ENCODE measurements around the gene MDC1. TPM values are rescaled to one million over a fixed set of nuclear protein-coding genes. Genes with fewer than 3 reads are reported as not detected.

The MDC1 gene
- total RNA-seq, 1 donor from 2014 or later: 25.2 TPM

DNA sequence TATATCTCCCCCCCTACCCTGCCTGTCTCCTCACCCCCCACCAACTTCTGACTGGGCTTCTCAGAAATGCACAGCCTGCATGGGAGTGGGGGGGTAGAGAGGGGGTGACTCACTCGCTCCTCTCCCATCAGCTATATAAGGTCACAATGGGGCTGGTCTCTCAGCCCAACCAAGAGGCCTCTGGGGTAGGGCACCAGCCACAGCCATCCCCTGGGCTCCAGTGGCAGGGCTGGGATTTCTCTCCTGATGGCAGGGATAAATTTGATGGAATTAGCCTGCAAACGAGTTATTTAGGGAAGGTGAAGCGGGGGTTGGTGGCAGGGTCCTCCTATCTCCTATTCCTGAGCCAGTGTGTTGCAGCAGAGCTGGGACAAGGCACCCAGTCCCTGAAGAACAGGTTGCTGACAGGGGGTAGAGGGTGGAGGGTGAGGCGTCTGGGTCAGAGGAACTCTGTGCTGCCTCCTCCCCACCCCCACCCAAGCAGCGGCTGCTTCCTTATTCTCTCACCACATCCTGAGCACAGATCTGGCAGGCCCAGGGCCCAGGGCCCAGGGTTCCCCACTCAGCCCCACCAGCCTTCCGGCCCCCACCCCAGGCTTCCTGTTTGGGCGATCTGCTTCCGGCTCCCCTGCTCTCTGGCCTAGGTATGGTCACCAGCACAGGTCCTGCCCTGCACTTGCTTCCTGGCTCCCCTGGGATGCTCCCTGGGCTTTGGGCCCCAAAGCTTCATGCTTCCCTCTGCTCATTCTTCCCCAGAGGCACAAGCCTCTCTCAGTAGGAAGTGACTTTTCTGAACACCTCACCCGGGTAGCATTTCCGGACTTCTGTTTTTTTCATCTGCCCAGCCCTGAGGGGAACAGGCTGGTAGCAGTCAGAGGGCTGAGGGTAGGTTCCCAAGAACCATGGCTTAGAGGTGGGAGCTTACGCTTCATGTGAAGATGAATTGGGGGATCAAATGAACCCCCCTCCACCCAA, 34.7 kb downstream of the MDC1 start:
- peaks cover 84% of the 10 kb centered on the region for H4K20me1 ChIP-seq (ENCODE audit: insufficient read depth, low read length)
- H3K27me3 ChIP-seq (ENCODE audit: insufficient read depth, low read length): no peaks in the 10 kb centered on the region
- Mint-ChIP-seq H3K4me3 (ENCODE audit: unreplicated experiment) (peak overlapping the region; percentile 98), H3K27me3 (ENCODE audit: low read depth, unreplicated experiment) (no peaks in the 10 kb centered on the region), H3K36me3 (ENCODE audit: low read depth, unreplicated experiment) (peaks cover 22% of the 10 kb centered on the region), H3K9me3 (ENCODE audit: unreplicated experiment) (no peaks in the 10 kb centered on the region), H3K4me1 (ENCODE audit: low read depth, unreplicated experiment) (peaks cover 23% of the 10 kb centered on the region), H3K27ac (ENCODE audit: unreplicated experiment) (peak overlapping the region; percentile 99)
- H3K79me2 ChIP-seq (ENCODE audit: insufficient read depth, low read length): peaks cover 93% of the 10 kb centered on the region
- H3K9me3 ChIP-seq (ENCODE audit: insufficient read depth, low read depth, low read length): no peaks in the 10 kb centered on the region
- peaks cover 40% of the 10 kb centered on the region for H3K4me1 ChIP-seq (ENCODE audit: insufficient read depth, low read length)
- H3K27ac ChIP-seq (ENCODE audit: low read depth, low read length): peak overlapping the region; percentile 81
- FAIRE-seq (no peak), DNase-seq (ENCODE audit: low read depth) (peak; percentile 77)
- H3K9ac ChIP-seq (ENCODE audit: low read length): peak overlapping the region; percentile 98
- no peak for TF ChIP-seq EZH2 (IDR thresholded peaks at IDR 0.05; ENCODE audit: insufficient read depth, low read length)
- TF ChIP-seq, protein P1, sequence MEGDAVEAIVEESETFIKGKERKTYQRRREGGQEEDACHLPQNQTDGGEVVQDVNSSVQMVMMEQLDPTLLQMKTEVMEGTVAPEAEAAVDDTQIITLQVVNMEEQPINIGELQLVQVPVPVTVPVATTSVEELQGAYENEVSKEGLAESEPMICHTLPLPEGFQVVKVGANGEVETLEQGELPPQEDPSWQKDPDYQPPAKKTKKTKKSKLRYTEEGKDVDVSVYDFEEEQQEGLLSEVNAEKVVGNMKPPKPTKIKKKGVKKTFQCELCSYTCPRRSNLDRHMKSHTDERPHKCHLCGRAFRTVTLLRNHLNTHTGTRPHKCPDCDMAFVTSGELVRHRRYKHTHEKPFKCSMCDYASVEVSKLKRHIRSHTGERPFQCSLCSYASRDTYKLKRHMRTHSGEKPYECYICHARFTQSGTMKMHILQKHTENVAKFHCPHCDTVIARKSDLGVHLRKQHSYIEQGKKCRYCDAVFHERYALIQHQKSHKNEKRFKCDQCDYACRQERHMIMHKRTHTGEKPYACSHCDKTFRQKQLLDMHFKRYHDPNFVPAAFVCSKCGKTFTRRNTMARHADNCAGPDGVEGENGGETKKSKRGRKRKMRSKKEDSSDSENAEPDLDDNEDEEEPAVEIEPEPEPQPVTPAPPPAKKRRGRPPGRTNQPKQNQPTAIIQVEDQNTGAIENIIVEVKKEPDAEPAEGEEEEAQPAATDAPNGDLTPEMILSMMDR (IDR thresholded peaks at IDR 0.05; ENCODE audit: insufficient read depth, low read depth, low read length): no peak
- peak overlapping the region; percentile 100 for H3K4me2 ChIP-seq (ENCODE audit: low read length)
- H3K36me3 ChIP-seq (ENCODE audit: insufficient read depth, low read length): peaks cover 24% of the 10 kb centered on the region
- H2AFZ ChIP-seq (ENCODE audit: low read depth, low read length): no peak overlapping the region
- peak overlapping the region; percentile 87 for H3K4me3 ChIP-seq (ENCODE audit: insufficient read depth, low read depth, low read length)

DNA sequence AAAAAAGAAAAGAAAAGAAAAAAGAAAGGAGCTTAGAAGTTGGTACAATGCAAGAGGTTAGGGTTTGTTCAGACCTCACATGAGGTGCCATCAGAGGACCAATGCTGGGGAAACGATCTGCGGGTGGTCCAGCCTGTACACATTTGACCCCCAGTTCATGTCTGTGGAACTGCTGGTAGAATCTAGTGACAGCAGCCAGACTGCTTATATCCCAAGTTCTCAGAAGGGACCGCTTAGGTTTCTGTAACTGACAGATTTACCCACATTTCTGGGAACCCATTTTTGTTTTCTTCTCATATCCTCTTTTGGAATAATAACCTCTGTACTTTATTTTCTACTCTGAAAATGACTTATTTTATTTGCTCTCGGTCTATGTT, 35.3 kb downstream of the MDC1 start:
- Histone ChIP-seq H3K9me3 (ENCODE audit: insufficient read depth, low read depth, low read length) (no peaks in the 10 kb centered on the region), H3K4me2 (ENCODE audit: low read length) (peak overlapping the region; percentile 100), H3K9ac (ENCODE audit: low read length) (peak overlapping the region; percentile 98), H3K36me3 (ENCODE audit: insufficient read depth, low read length) (peaks cover 26% of the 10 kb centered on the region), H3K4me3 (ENCODE audit: insufficient read depth, low read depth, low read length) (peak overlapping the region; percentile 87), H3K27me3 (ENCODE audit: insufficient read depth, low read length) (no peaks in the 10 kb centered on the region), H3K4me1 (ENCODE audit: insufficient read depth, low read length) (peaks cover 40% of the 10 kb centered on the region), H3K27ac (ENCODE audit: low read depth, low read length) (peak overlapping the region; percentile 81), H2AFZ (ENCODE audit: low read depth, low read length) (no peak overlapping the region), H4K20me1 (ENCODE audit: insufficient read depth, low read length) (peaks cover 91% of the 10 kb centered on the region), H3K79me2 (ENCODE audit: insufficient read depth, low read length) (peaks cover 96% of the 10 kb centered on the region)
- TF ChIP-seq, protein P1 (IDR thresholded peaks at IDR 0.05; ENCODE audit: insufficient read depth, low read depth, low read length): no peak
- no peak for TF ChIP-seq EZH2 (IDR thresholded peaks at IDR 0.05; ENCODE audit: insufficient read depth, low read length)
- H3K4me3 Mint-ChIP-seq (ENCODE audit: unreplicated experiment): peak overlapping the region; percentile 98
- DNase-seq (ENCODE audit: low read depth) (no peak), FAIRE-seq (no peak)
- H3K27me3 Mint-ChIP-seq (ENCODE audit: low read depth, unreplicated experiment): no peaks in the 10 kb centered on the region
- H3K36me3 Mint-ChIP-seq (ENCODE audit: low read depth, unreplicated experiment): peaks cover 24% of the 10 kb centered on the region
- peaks cover 23% of the 10 kb centered on the region for H3K4me1 Mint-ChIP-seq (ENCODE audit: low read depth, unreplicated experiment)
- H3K27ac Mint-ChIP-seq (ENCODE audit: unreplicated experiment): peak overlapping the region; percentile 99
- no peaks in the 10 kb centered on the region for H3K9me3 Mint-ChIP-seq (ENCODE audit: unreplicated experiment)

Data from astrocyte (in vitro differentiated cells and primary cell).